ENCODE data around the gene MYH10.

DNA sequence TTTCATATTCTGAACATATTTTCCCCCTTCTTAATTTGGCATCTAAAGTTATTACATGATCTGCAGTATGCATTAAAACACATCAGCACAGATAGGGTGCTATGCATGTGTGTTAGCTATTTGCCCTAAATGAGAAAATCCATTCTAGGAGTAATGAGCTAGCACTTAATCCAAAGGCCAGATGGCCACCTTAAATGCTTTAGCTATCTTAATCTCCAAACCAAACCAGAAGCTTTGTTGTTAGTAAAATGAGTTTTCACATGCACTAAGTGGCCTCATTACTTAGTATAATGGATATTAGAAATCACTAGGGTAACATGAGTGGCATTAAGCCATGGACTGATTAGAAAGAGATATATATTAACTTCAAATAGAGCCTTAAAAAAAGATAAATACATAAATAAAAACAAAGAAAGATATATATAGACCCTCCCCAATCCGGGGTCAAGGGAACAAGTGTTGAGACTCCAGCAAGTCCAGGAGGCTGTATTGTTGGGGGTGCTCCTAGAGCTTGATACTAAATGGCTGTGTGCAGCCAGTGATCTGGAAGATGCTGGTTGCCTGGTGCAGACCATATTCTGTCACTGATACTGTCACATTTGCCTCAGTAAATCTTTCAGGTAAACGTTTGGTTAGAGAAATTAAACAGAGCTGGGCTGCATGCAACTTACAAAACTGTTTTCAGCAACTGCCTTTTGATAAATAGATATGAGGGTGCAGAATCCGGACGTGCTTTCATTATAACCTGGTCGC is 67.3 kb downstream of the MYH10 start:
- TF ChIP-seq, protein P1, sequence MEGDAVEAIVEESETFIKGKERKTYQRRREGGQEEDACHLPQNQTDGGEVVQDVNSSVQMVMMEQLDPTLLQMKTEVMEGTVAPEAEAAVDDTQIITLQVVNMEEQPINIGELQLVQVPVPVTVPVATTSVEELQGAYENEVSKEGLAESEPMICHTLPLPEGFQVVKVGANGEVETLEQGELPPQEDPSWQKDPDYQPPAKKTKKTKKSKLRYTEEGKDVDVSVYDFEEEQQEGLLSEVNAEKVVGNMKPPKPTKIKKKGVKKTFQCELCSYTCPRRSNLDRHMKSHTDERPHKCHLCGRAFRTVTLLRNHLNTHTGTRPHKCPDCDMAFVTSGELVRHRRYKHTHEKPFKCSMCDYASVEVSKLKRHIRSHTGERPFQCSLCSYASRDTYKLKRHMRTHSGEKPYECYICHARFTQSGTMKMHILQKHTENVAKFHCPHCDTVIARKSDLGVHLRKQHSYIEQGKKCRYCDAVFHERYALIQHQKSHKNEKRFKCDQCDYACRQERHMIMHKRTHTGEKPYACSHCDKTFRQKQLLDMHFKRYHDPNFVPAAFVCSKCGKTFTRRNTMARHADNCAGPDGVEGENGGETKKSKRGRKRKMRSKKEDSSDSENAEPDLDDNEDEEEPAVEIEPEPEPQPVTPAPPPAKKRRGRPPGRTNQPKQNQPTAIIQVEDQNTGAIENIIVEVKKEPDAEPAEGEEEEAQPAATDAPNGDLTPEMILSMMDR (IDR thresholded peaks at IDR 0.05; ENCODE audit: low read depth, low read length, missing input control): no peak
- no peak for TF ChIP-seq RXRA (IDR thresholded peaks at IDR 0.05)
- TF ChIP-seq NR2F2 (IDR thresholded peaks at IDR 0.05): no peak
- TF ChIP-seq, protein P2, sequence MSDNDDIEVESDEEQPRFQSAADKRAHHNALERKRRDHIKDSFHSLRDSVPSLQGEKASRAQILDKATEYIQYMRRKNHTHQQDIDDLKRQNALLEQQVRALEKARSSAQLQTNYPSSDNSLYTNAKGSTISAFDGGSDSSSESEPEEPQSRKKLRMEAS (IDR thresholded peaks at IDR 0.05): no peak
- TF ChIP-seq JUND (IDR thresholded peaks at IDR 0.05): no peak
- TF ChIP-seq HNF4G (IDR thresholded peaks at IDR 0.05): no peak
- TF ChIP-seq, protein P3, sequence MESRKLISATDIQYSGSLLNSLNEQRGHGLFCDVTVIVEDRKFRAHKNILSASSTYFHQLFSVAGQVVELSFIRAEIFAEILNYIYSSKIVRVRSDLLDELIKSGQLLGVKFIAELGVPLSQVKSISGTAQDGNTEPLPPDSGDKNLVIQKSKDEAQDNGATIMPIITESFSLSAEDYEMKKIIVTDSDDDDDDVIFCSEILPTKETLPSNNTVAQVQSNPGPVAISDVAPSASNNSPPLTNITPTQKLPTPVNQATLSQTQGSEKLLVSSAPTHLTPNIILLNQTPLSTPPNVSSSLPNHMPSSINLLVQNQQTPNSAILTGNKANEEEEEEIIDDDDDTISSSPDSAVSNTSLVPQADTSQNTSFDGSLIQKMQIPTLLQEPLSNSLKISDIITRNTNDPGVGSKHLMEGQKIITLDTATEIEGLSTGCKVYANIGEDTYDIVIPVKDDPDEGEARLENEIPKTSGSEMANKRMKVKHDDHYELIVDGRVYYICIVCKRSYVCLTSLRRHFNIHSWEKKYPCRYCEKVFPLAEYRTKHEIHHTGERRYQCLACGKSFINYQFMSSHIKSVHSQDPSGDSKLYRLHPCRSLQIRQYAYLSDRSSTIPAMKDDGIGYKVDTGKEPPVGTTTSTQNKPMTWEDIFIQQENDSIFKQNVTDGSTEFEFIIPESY (IDR thresholded peaks at IDR 0.05): no peak
- TF ChIP-seq, protein P4, sequence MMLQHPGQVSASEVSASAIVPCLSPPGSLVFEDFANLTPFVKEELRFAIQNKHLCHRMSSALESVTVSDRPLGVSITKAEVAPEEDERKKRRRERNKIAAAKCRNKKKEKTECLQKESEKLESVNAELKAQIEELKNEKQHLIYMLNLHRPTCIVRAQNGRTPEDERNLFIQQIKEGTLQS (IDR thresholded peaks at IDR 0.05): no peak
- no peak for TF ChIP-seq RAD21 (IDR thresholded peaks at IDR 0.05)
- no peak for TF ChIP-seq GABPA (IDR thresholded peaks at IDR 0.05 in 1 of 2, conservative IDR thresholded peaks at IDR 0.05 in 1 of 2)
- TF ChIP-seq TAF1 (conservative IDR thresholded peaks at IDR 0.05): no peak
- TF ChIP-seq, protein P5, sequence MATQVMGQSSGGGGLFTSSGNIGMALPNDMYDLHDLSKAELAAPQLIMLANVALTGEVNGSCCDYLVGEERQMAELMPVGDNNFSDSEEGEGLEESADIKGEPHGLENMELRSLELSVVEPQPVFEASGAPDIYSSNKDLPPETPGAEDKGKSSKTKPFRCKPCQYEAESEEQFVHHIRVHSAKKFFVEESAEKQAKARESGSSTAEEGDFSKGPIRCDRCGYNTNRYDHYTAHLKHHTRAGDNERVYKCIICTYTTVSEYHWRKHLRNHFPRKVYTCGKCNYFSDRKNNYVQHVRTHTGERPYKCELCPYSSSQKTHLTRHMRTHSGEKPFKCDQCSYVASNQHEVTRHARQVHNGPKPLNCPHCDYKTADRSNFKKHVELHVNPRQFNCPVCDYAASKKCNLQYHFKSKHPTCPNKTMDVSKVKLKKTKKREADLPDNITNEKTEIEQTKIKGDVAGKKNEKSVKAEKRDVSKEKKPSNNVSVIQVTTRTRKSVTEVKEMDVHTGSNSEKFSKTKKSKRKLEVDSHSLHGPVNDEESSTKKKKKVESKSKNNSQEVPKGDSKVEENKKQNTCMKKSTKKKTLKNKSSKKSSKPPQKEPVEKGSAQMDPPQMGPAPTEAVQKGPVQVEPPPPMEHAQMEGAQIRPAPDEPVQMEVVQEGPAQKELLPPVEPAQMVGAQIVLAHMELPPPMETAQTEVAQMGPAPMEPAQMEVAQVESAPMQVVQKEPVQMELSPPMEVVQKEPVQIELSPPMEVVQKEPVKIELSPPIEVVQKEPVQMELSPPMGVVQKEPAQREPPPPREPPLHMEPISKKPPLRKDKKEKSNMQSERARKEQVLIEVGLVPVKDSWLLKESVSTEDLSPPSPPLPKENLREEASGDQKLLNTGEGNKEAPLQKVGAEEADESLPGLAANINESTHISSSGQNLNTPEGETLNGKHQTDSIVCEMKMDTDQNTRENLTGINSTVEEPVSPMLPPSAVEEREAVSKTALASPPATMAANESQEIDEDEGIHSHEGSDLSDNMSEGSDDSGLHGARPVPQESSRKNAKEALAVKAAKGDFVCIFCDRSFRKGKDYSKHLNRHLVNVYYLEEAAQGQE (IDR thresholded peaks at IDR 0.05): no peak

All from liver (tissue), 3 donors.